ENCODE data around the gene PANK4.

Gene PANK4

GRCh38 chr1:2516946-2517345, 9.4 kb downstream of the PANK4 start:
- CTCF ChIA-PET, result no interaction called here
- POLR2A ChIA-PET, result no interaction called here
- DNase-seq (ENCODE audit: low read depth, low spot score), result no peak
- no peak for TF ChIP-seq CTCF (IDR thresholded peaks at IDR 0.05; ENCODE audit: insufficient read depth, low read length, missing control alignments)
- H3K4me3 ChIP-seq (ENCODE audit: low read depth, low read length), result no peak overlapping the region

- DNase-seq (ENCODE audit: low read depth, low spot score), result no peak
- H3K4me3 ChIP-seq (ENCODE audit: low read depth, low read length), result no peak overlapping the region
- TF ChIP-seq CTCF (IDR thresholded peaks at IDR 0.05; ENCODE audit: insufficient read depth, low read length, missing control alignments), result no peak
- POLR2A ChIA-PET, result no interaction called here
- CTCF ChIA-PET, result no interaction called here
These were observed 10.3 kb downstream of the PANK4 start for GRCh38 chr1:2516124-2516523.

- no peak for DNase-seq (ENCODE audit: low read depth, low spot score)
- H3K4me3 ChIP-seq (ENCODE audit: low read depth, low read length), result no peak overlapping the region
- TF ChIP-seq CTCF (IDR thresholded peaks at IDR 0.05; ENCODE audit: insufficient read depth, low read length, missing control alignments), result no peak
- ChIA-PET POLR2A (no interaction called here), CTCF (interaction anchor here (1.0 kb wide), 1 partner anchor 13 kb away, joined by 3 read pairs; no protein-coding TSS in a partner anchor)
These were observed 10.7 kb downstream of the PANK4 start for GRCh38 chr1:2515763-2516080.

- ChIA-PET CTCF (interaction anchor here (1.0 kb wide), 1 partner anchor 13 kb away, joined by 3 read pairs; no protein-coding TSS in a partner anchor), POLR2A (no interaction called here)
- no peak for TF ChIP-seq CTCF (IDR thresholded peaks at IDR 0.05; ENCODE audit: insufficient read depth, low read length, missing control alignments)
These were observed 11.3 kb downstream of the PANK4 start for GRCh38 chr1:2514863-2515762.

GRCh38 chr1:2513939-2514652, 12.3 kb downstream of the PANK4 start:
- no peak for TF ChIP-seq CTCF (IDR thresholded peaks at IDR 0.05; ENCODE audit: insufficient read depth, low read length, missing control alignments)
- CTCF ChIA-PET, result no interaction called here
- no peak overlapping the region for H3K4me3 ChIP-seq (ENCODE audit: low read depth, low read length)
- POLR2A ChIA-PET, result no interaction called here
- DNase-seq (ENCODE audit: low read depth, low spot score), result no peak

More at GRCh38 chr1:2514863-2515762, 11.3 kb downstream of the PANK4 start:
- no peak for DNase-seq (ENCODE audit: low read depth, low spot score)
- no peak overlapping the region for H3K4me3 ChIP-seq (ENCODE audit: low read depth, low read length)

GRCh38 chr1:2512862-2513421, 13.5 kb downstream of the PANK4 start:
- ChIA-PET POLR2A (no interaction called here), CTCF (no interaction called here)
- H3K4me3 ChIP-seq (ENCODE audit: low read depth, low read length), result no peak overlapping the region
- DNase-seq (ENCODE audit: low read depth, low spot score), result no peak
- no peak for TF ChIP-seq CTCF (IDR thresholded peaks at IDR 0.05; ENCODE audit: insufficient read depth, low read length, missing control alignments)
